ENCODE measurements around the gene FN1. TPM values are rescaled to one million over a fixed set of nuclear protein-coding genes. Genes with fewer than 3 reads are reported as not detected.
"Not testable (repeated sequence)": the region's sequence is repeated elsewhere in the genome, so short reads cannot be mapped to it uniquely, and the experiment has no call there.

Gene FN1
- polyA plus RNA-seq, 4 donors: 468 to 543 (median 504) TPM

- no peak for DNase-seq (ENCODE audit: low read depth in 4 of 4, low spot score in 3 of 4)
These were observed 11.8 kb downstream of the FN1 start for GRCh38 chr2:215423928-215424540.

GRCh38 chr2:215423234-215423633 lies 12.6 kb downstream of the FN1 start:
- no peak for DNase-seq (ENCODE audit: low read depth in 4 of 4, low spot score in 3 of 4)

GRCh38 chr2:215422676-215423075 lies 13.2 kb downstream of the FN1 start:
- DNase-seq (ENCODE audit: low read depth in 4 of 4, low spot score in 3 of 4): no peak

- DNase-seq (ENCODE audit: low read depth in 4 of 4, low spot score in 3 of 4): no peak
These were observed 13.9 kb downstream of the FN1 start for GRCh38 chr2:215421859-215422461.

GRCh38 chr2:215420471-215420935 lies 15.4 kb downstream of the FN1 start:
- DNase-seq (ENCODE audit: low read depth in 4 of 4, low spot score in 3 of 4): no peak

- DNase-seq (ENCODE audit: low read depth in 4 of 4, low spot score in 3 of 4): no peak
These were observed 15.9 kb downstream of the FN1 start for GRCh38 chr2:215419769-215420470.

GRCh38 chr2:215419113-215419512 lies 16.8 kb downstream of the FN1 start:
- no peak for DNase-seq (ENCODE audit: low read depth in 4 of 4, low spot score in 3 of 4)

- no peak for DNase-seq (ENCODE audit: low read depth in 4 of 4, low spot score in 3 of 4)
These were observed 17.6 kb downstream of the FN1 start for GRCh38 chr2:215418064-215418963.

GRCh38 chr2:215417400-215417951 lies 18.4 kb downstream of the FN1 start:
- DNase-seq (ENCODE audit: low read depth in 4 of 4, low spot score in 3 of 4): no peak

- no peak for DNase-seq (ENCODE audit: low read depth in 4 of 4, low spot score in 3 of 4)
These were observed 19.2 kb downstream of the FN1 start for GRCh38 chr2:215416656-215417055.

GRCh38 chr2:215415820-215416577 lies 19.9 kb downstream of the FN1 start:
- no peak for DNase-seq (ENCODE audit: low read depth in 4 of 4, low spot score in 3 of 4)

GRCh38 chr2:215415218-215415617 lies 20.6 kb downstream of the FN1 start:
- DNase-seq (ENCODE audit: low read depth in 4 of 4, low spot score in 3 of 4): no peak

GRCh38 chr2:215414674-215415073 lies 21.2 kb downstream of the FN1 start:
- DNase-seq (ENCODE audit: low read depth in 4 of 4, low spot score in 3 of 4): no peak

GRCh38 chr2:215413974-215414373 lies 21.9 kb downstream of the FN1 start:
- no peak for DNase-seq (ENCODE audit: low read depth in 4 of 4, low spot score in 3 of 4)

- DNase-seq (ENCODE audit: low read depth in 4 of 4, low spot score in 3 of 4): no peak
These were observed 22.4 kb downstream of the FN1 start for GRCh38 chr2:215413484-215413777.

GRCh38 chr2:215411941-215412743 lies 23.7 kb downstream of the FN1 start:
- no peak for DNase-seq (ENCODE audit: low read depth in 4 of 4, low spot score in 3 of 4)

- DNase-seq (ENCODE audit: low read depth in 4 of 4, low spot score in 3 of 4): no peak
These were observed 25.0 kb downstream of the FN1 start for GRCh38 chr2:215410932-215411285.

GRCh38 chr2:215410181-215410931 lies 25.5 kb downstream of the FN1 start:
- DNase-seq (ENCODE audit: low read depth in 4 of 4, low spot score in 3 of 4): not testable (repeated sequence)

Measured in right renal pelvis (tissue), 4 donors.